Pulmonary artery endothelial cell (primary cell): Measurements from ENCODE around the gene TCN2. TPM values are rescaled to one million over a fixed set of nuclear protein-coding genes. Genes with fewer than 3 reads are reported as not detected.
"Not testable (repeated sequence)": the region's sequence is repeated elsewhere in the genome, so short reads cannot be mapped to it uniquely, and the experiment has no call there.

Source experiments
- DNase-seq: peaks from one replicate; pipeline ENCODE4 v3.0.0-alpha.2; 2011; ENCODE audit warnings: low read depth, low spot score
- total RNA-seq: library from RNA; depleted of rRNA; stranded (reverse); fragments of >200 nt; gene quantifications from 2 replicates; pipeline ENCODE4 v1.2.3, GENCODE V29; 2014

TCN2 gene
- total RNA-seq: 61.3 and 68.3 TPM in 2 replicates

GRCh38 chr22:30606455-30607299 is at the start of gene TCN2:
TSS of gene TCN2 (plus strand) at chr22:30607174. CDS start at chr22:30607332, 158 bp downstream.
- DNase-seq: peak; percentile 43

GRCh38 chr22:30557243-30557642 is 49.7 kb upstream of the TCN2 start:
- DNase-seq: no peak

GRCh38 chr22:30559889-30560288 is 47.1 kb upstream of the TCN2 start:
- DNase-seq: no peak

GRCh38 chr22:30560643-30561202 is 46.3 kb upstream of the TCN2 start:
- DNase-seq: not testable (repeated sequence)

- DNase-seq: no peak
Measured at GRCh38 chr22:30561402-30562189, 45.4 kb upstream of the TCN2 start.

- no peak for DNase-seq
Measured at GRCh38 chr22:30562366-30562765, 44.6 kb upstream of the TCN2 start.

GRCh38 chr22:30564045-30564760 is 42.8 kb upstream of the TCN2 start:
- no peak for DNase-seq

- DNase-seq: no peak
Measured at GRCh38 chr22:30564761-30565119, 42.2 kb upstream of the TCN2 start.

- DNase-seq: no peak
Measured at GRCh38 chr22:30565341-30565740, 41.6 kb upstream of the TCN2 start.

GRCh38 chr22:30566125-30566524 is 40.8 kb upstream of the TCN2 start:
- DNase-seq: no peak

- not testable (repeated sequence) for DNase-seq
Measured at GRCh38 chr22:30567277-30567676, 39.7 kb upstream of the TCN2 start.

- no peak for DNase-seq
Measured at GRCh38 chr22:30568137-30568805, 38.7 kb upstream of the TCN2 start.

- no peak for DNase-seq
Measured at GRCh38 chr22:30569674-30570202, 37.2 kb upstream of the TCN2 start.

- no peak for DNase-seq
Measured at GRCh38 chr22:30572210-30572609, 34.8 kb upstream of the TCN2 start.

GRCh38 chr22:30572840-30573593 is 34.0 kb upstream of the TCN2 start:
- DNase-seq: no peak

- DNase-seq: no peak
Measured at GRCh38 chr22:30573594-30574094, 33.3 kb upstream of the TCN2 start.

GRCh38 chr22:30574095-30574981 is 32.6 kb upstream of the TCN2 start, which contains the start of gene GAL3ST1:
TSS of gene GAL3ST1 (minus strand) at chr22:30574665. CDS start at chr22:30557392, 17,273 bp downstream.
- DNase-seq: no peak

GRCh38 chr22:30574997-30575671 is 31.8 kb upstream of the TCN2 start:
- DNase-seq: no peak
